ENCODE results near the gene ENTPD7.
A peak's percentile ranks its signal among the peaks of the same experiment; 100 is the strongest.

Gene ENTPD7

GRCh38 chr10:99681553-99681952 is 22.2 kb downstream of the ENTPD7 start:
- H4K8ac ChIP-seq (ENCODE audit: low read length): no peak overlapping the region
- DNase-seq: no peak
- no peak overlapping the region for H3K23ac ChIP-seq (ENCODE audit: low read length in 2 of 2)
- no peak overlapping the region for H3K18ac ChIP-seq (ENCODE audit: low read depth in 1 of 2, low read length in 2 of 2)
- 100% methylated on average over 4 of the region's 4 CpGs for WGBS
- H3K4me2 ChIP-seq (ENCODE audit: low read length, poor library complexity, severe bottlenecking): no peak overlapping the region
- no peak overlapping the region for H2BK120ac ChIP-seq (ENCODE audit: low read depth, low read length)
- H3K27me3 ChIP-seq (ENCODE audit: control insufficient read depth in 1 of 2, insufficient read depth in 1 of 2, low read length in 2 of 2): no peaks in the 10 kb centered on the region
- no peak overlapping the region for H3K14ac ChIP-seq (ENCODE audit: low read length in 2 of 2)
- no peak overlapping the region for H2BK5ac ChIP-seq (ENCODE audit: low read depth, low read length, poor library complexity, severe bottlenecking)
- H3K79me1 ChIP-seq (replicated peaks; ENCODE audit: low read length, poor library complexity, severe bottlenecking): peaks cover 17% of the 10 kb centered on the region
- H3K27ac ChIP-seq (ENCODE audit: low read length, poor library complexity, severe bottlenecking): peak overlapping the region; percentile 90
- peak overlapping the region; percentile 87 for H2AK5ac ChIP-seq (ENCODE audit: low read length, severe bottlenecking)
- H3K4ac ChIP-seq (ENCODE audit: low read depth in 1 of 2, low read length in 2 of 2): no peak overlapping the region
- no peak overlapping the region for H2AFZ ChIP-seq (ENCODE audit: low read depth, low read length)
- no peak overlapping the region for H3K4me3 ChIP-seq (ENCODE audit: insufficient read depth in 1 of 2, low read depth in 1 of 2, low read length in 2 of 2)
- H3K9me3 ChIP-seq (ENCODE audit: control insufficient read depth, low read length): no peaks in the 10 kb centered on the region
- H3K4me1 ChIP-seq (ENCODE audit: control insufficient read depth, insufficient read depth, low read depth, low read length): peaks cover 9% of the 10 kb centered on the region
- no peak overlapping the region for H2BK12ac ChIP-seq (ENCODE audit: low read length in 2 of 2)
- no peak overlapping the region for H2BK15ac ChIP-seq (ENCODE audit: low read depth, poor library complexity, severe bottlenecking)
- no peak overlapping the region for H3K9ac ChIP-seq (ENCODE audit: low read length)
- peaks cover 10 to 65% of the 10 kb centered on the region in 2 experiments for H3K36me3 ChIP-seq (ENCODE audit: control insufficient read depth in 1 of 2, insufficient read depth in 2 of 2, low read depth in 1 of 2, low read length in 2 of 2)
- no peak overlapping the region for H4K91ac ChIP-seq (ENCODE audit: low read length)

DNA sequence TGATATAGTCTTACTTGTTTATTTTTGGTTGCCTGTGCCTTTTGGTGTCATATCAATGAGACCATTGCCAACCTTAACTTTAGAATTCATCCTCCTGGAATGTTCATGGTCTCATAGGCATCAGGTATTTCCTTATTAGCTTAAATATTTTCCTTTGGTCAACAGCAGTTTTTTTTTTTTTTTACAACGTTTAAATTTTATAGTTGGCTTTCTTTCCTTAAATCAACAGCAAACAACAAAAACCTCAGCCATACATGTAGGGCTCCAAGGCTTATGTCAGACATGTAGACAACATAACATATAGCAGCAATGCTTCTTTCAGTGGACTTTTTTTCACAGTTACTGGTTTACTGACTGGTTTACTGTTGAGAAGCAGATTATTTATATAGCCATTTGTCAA is 22.7 kb downstream of the ENTPD7 start:
- H2BK5ac ChIP-seq (ENCODE audit: low read depth, low read length, poor library complexity, severe bottlenecking): no peak overlapping the region
- H3K36me3 ChIP-seq (ENCODE audit: control insufficient read depth in 1 of 2, insufficient read depth in 2 of 2, low read depth in 1 of 2, low read length in 2 of 2): peaks cover 10 to 65% of the 10 kb centered on the region in 2 experiments
- H3K9me3 ChIP-seq (ENCODE audit: control insufficient read depth, low read length): no peaks in the 10 kb centered on the region
- no peak overlapping the region for H2BK120ac ChIP-seq (ENCODE audit: low read depth, low read length)
- no peak overlapping the region for H3K4ac ChIP-seq (ENCODE audit: low read depth in 1 of 2, low read length in 2 of 2)
- H3K14ac ChIP-seq (ENCODE audit: low read length in 2 of 2): no peak overlapping the region
- H4K8ac ChIP-seq (ENCODE audit: low read length): no peak overlapping the region
- no peak overlapping the region for H3K18ac ChIP-seq (ENCODE audit: low read depth in 1 of 2, low read length in 2 of 2)
- H3K27ac ChIP-seq (ENCODE audit: low read length, poor library complexity, severe bottlenecking): peak overlapping the region; percentile 71
- 100% methylated on average over 1 of the region's 1 CpG for WGBS
- H3K4me2 ChIP-seq (ENCODE audit: low read length, poor library complexity, severe bottlenecking): no peak overlapping the region
- H2BK12ac ChIP-seq (ENCODE audit: low read length in 2 of 2): no peak overlapping the region
- H2BK15ac ChIP-seq (ENCODE audit: low read depth, poor library complexity, severe bottlenecking): no peak overlapping the region
- H2AK5ac ChIP-seq (ENCODE audit: low read length, severe bottlenecking): no peak overlapping the region
- no peak overlapping the region for H3K23ac ChIP-seq (ENCODE audit: low read length in 2 of 2)
- H3K4me3 ChIP-seq (ENCODE audit: insufficient read depth in 1 of 2, low read depth in 1 of 2, low read length in 2 of 2): no peak overlapping the region
- peaks cover 9% of the 10 kb centered on the region for H3K4me1 ChIP-seq (ENCODE audit: control insufficient read depth, insufficient read depth, low read depth, low read length)
- no peak overlapping the region for H3K9ac ChIP-seq (ENCODE audit: low read length)
- H3K79me1 ChIP-seq (replicated peaks; ENCODE audit: low read length, poor library complexity, severe bottlenecking): peaks cover 15% of the 10 kb centered on the region
- H4K91ac ChIP-seq (ENCODE audit: low read length): no peak overlapping the region
- no peak for DNase-seq
- no peaks in the 10 kb centered on the region for H3K27me3 ChIP-seq (ENCODE audit: control insufficient read depth in 1 of 2, insufficient read depth in 1 of 2, low read length in 2 of 2)
- no peak overlapping the region for H2AFZ ChIP-seq (ENCODE audit: low read depth, low read length)

GRCh38 chr10:99682752-99683151 is 23.4 kb downstream of the ENTPD7 start:
- peak overlapping the region; percentile 35 for H3K27ac ChIP-seq (ENCODE audit: low read length, poor library complexity, severe bottlenecking)
- H3K4me2 ChIP-seq (ENCODE audit: low read length, poor library complexity, severe bottlenecking): no peak overlapping the region
- H3K4ac ChIP-seq (ENCODE audit: low read depth in 1 of 2, low read length in 2 of 2): no peak overlapping the region
- H2AK5ac ChIP-seq (ENCODE audit: low read length, severe bottlenecking): peak overlapping the region; percentile 83
- no peak overlapping the region for H2BK120ac ChIP-seq (ENCODE audit: low read depth, low read length)
- no peaks in the 10 kb centered on the region for H3K9me3 ChIP-seq (ENCODE audit: control insufficient read depth, low read length)
- no peak overlapping the region for H2BK12ac ChIP-seq (ENCODE audit: low read length in 2 of 2)
- no peak for DNase-seq
- H3K79me1 ChIP-seq (replicated peaks; ENCODE audit: low read length, poor library complexity, severe bottlenecking): peaks cover 19% of the 10 kb centered on the region
- peaks cover 9% of the 10 kb centered on the region for H3K4me1 ChIP-seq (ENCODE audit: control insufficient read depth, insufficient read depth, low read depth, low read length)
- no peak overlapping the region for H2BK5ac ChIP-seq (ENCODE audit: low read depth, low read length, poor library complexity, severe bottlenecking)
- no peak overlapping the region for H3K18ac ChIP-seq (ENCODE audit: low read depth in 1 of 2, low read length in 2 of 2)
- no CpG with 5 or more reads among the region's 1 CpG for WGBS
- H3K27me3 ChIP-seq (ENCODE audit: control insufficient read depth in 1 of 2, insufficient read depth in 1 of 2, low read length in 2 of 2): no peaks in the 10 kb centered on the region
- peaks cover 16 to 70% of the 10 kb centered on the region in 2 experiments for H3K36me3 ChIP-seq (ENCODE audit: control insufficient read depth in 1 of 2, insufficient read depth in 2 of 2, low read depth in 1 of 2, low read length in 2 of 2)
- no peak overlapping the region for H2AFZ ChIP-seq (ENCODE audit: low read depth, low read length)
- H3K4me3 ChIP-seq (ENCODE audit: insufficient read depth in 1 of 2, low read depth in 1 of 2, low read length in 2 of 2): no peak overlapping the region
- no peak overlapping the region for H4K8ac ChIP-seq (ENCODE audit: low read length)
- no peak overlapping the region for H4K91ac ChIP-seq (ENCODE audit: low read length)
- no peak overlapping the region for H2BK15ac ChIP-seq (ENCODE audit: low read depth, poor library complexity, severe bottlenecking)
- H3K9ac ChIP-seq (ENCODE audit: low read length): no peak overlapping the region
- H3K14ac ChIP-seq (ENCODE audit: low read length in 2 of 2): no peak overlapping the region
- no peak overlapping the region for H3K23ac ChIP-seq (ENCODE audit: low read length in 2 of 2)

GRCh38 chr10:99685597-99685967 is 26.3 kb downstream of the ENTPD7 start:
- H3K23ac ChIP-seq (ENCODE audit: low read length in 2 of 2): no peak overlapping the region
- H3K4ac ChIP-seq (ENCODE audit: low read depth in 1 of 2, low read length in 2 of 2): no peak overlapping the region
- H3K9me3 ChIP-seq (ENCODE audit: control insufficient read depth, low read length): no peaks in the 10 kb centered on the region
- H3K9ac ChIP-seq (ENCODE audit: low read length): no peak overlapping the region
- H3K4me2 ChIP-seq (ENCODE audit: low read length, poor library complexity, severe bottlenecking): no peak overlapping the region
- no peak overlapping the region for H4K8ac ChIP-seq (ENCODE audit: low read length)
- H3K14ac ChIP-seq (ENCODE audit: low read length in 2 of 2): no peak overlapping the region
- no peak overlapping the region for H4K91ac ChIP-seq (ENCODE audit: low read length)
- peak overlapping the region; percentile 31 for H2BK5ac ChIP-seq (ENCODE audit: low read depth, low read length, poor library complexity, severe bottlenecking)
- H3K18ac ChIP-seq (ENCODE audit: low read depth in 1 of 2, low read length in 2 of 2): no peak overlapping the region
- no peak overlapping the region for H2AFZ ChIP-seq (ENCODE audit: low read depth, low read length)
- H3K4me1 ChIP-seq (ENCODE audit: control insufficient read depth, insufficient read depth, low read depth, low read length): peaks cover 6% of the 10 kb centered on the region
- H2BK15ac ChIP-seq (ENCODE audit: low read depth, poor library complexity, severe bottlenecking): no peak overlapping the region
- peaks cover 7 to 68% of the 10 kb centered on the region in 2 experiments for H3K36me3 ChIP-seq (ENCODE audit: control insufficient read depth in 1 of 2, insufficient read depth in 2 of 2, low read depth in 1 of 2, low read length in 2 of 2)
- H2BK120ac ChIP-seq (ENCODE audit: low read depth, low read length): no peak overlapping the region
- WGBS: 97% methylated on average over 2 of the region's 2 CpGs
- H3K79me1 ChIP-seq (replicated peaks; ENCODE audit: low read length, poor library complexity, severe bottlenecking): peaks cover 12% of the 10 kb centered on the region
- DNase-seq: no peak
- no peak overlapping the region for H2BK12ac ChIP-seq (ENCODE audit: low read length in 2 of 2)
- peak overlapping the region; percentile 75 for H3K27ac ChIP-seq (ENCODE audit: low read length, poor library complexity, severe bottlenecking)
- H3K4me3 ChIP-seq (ENCODE audit: insufficient read depth in 1 of 2, low read depth in 1 of 2, low read length in 2 of 2): no peak overlapping the region
- H3K27me3 ChIP-seq (ENCODE audit: control insufficient read depth in 1 of 2, insufficient read depth in 1 of 2, low read length in 2 of 2): no peaks in the 10 kb centered on the region
- H2AK5ac ChIP-seq (ENCODE audit: low read length, severe bottlenecking): no peak overlapping the region

All from mesenchymal stem cell (in vitro differentiated cells and primary cell).